Measurements from ENCODE around the gene VEGFB.

VEGFB gene

GRCh38 chr11:64211181-64211872, 23.1 kb upstream of the VEGFB start:
- DNase-seq (ENCODE audit: low read depth) = no peak

GRCh38 chr11:64216879-64217278, 17.5 kb upstream of the VEGFB start:
- DNase-seq (ENCODE audit: low read depth) = no peak

GRCh38 chr11:64218628-64219353, 15.6 kb upstream of the VEGFB start:
- no peak for DNase-seq (ENCODE audit: low read depth)

GRCh38 chr11:64219354-64219684, 15.1 kb upstream of the VEGFB start:
- no peak for DNase-seq (ENCODE audit: low read depth)

GRCh38 chr11:64219755-64220154, 14.6 kb upstream of the VEGFB start:
- DNase-seq (ENCODE audit: low read depth) = no peak

GRCh38 chr11:64220271-64220670, 14.1 kb upstream of the VEGFB start:
- DNase-seq (ENCODE audit: low read depth) = no peak

GRCh38 chr11:64220798-64221197, 13.6 kb upstream of the VEGFB start:
- DNase-seq (ENCODE audit: low read depth) = no peak

- DNase-seq (ENCODE audit: low read depth) = no peak
Measured at GRCh38 chr11:64222651-64223000, 11.8 kb upstream of the VEGFB start.

- no peak for DNase-seq (ENCODE audit: low read depth)
Measured at GRCh38 chr11:64223001-64223651, 11.3 kb upstream of the VEGFB start.

GRCh38 chr11:64224151-64224890, 10.1 kb upstream of the VEGFB start:
- no peak for DNase-seq (ENCODE audit: low read depth)

GRCh38 chr11:64224891-64225607, 9.3 kb upstream of the VEGFB start:
- DNase-seq (ENCODE audit: low read depth) = no peak

- peak; percentile 89 for DNase-seq (ENCODE audit: low read depth)
Measured at GRCh38 chr11:64225608-64226506, 8.5 kb upstream of the VEGFB start, which contains the start of the genes NUDT22 and TRPT1. Gene NUDT22 (plus strand): TSS chr11:64226274. CDS start chr11:64226653, 379 bp downstream. Gene TRPT1 (minus strand): TSS chr11:64226186. CDS start chr11:64225860, 326 bp downstream.

- peak; percentile 30 for DNase-seq (ENCODE audit: low read depth)
Measured at GRCh38 chr11:64226507-64227051, 7.8 kb upstream of the VEGFB start.

- DNase-seq (ENCODE audit: low read depth) = no peak
Measured at GRCh38 chr11:64227405-64227956, 6.9 kb upstream of the VEGFB start.

GRCh38 chr11:64229090-64229743, 5.2 kb upstream of the VEGFB start:
- DNase-seq (ENCODE audit: low read depth) = no peak

GRCh38 chr11:64229744-64230170, 4.6 kb upstream of the VEGFB start:
- no peak for DNase-seq (ENCODE audit: low read depth)

GRCh38 chr11:64230171-64230984, 4.0 kb upstream of the VEGFB start, which contains the start of gene DNAJC4:
Gene DNAJC4 (plus strand): TSS chr11:64230548. CDS start chr11:64230855, 307 bp downstream.
- peak; percentile 78 for DNase-seq (ENCODE audit: low read depth)

- DNase-seq (ENCODE audit: low read depth) = no peak
Measured at GRCh38 chr11:64230985-64231365, 3.4 kb upstream of the VEGFB start.

- no peak for DNase-seq (ENCODE audit: low read depth)
Measured at GRCh38 chr11:64231546-64231945, 2.8 kb upstream of the VEGFB start.

Data from activated T-cell treated with anti-CD3 and anti-CD28 coated beads for 1 hour (primary cell).